HG02943 (cell line): ENCODE results near the gene ADIPOR1.
"Not testable (repeated sequence)": the region's sequence is repeated elsewhere in the genome, so short reads cannot be mapped to it uniquely, and the experiment has no call there.

Experiments
- ATAC-seq: cut with Tn5 transposase; IDR thresholded peaks from one replicate; pipeline ENCODE4 v1.9.1; 2021; ENCODE audit warnings: mild to moderate bottlenecking, low read depth, moderate library complexity; ENCODE audit not compliant: unreplicated experiment

Gene ADIPOR1

GRCh38 chr1:202940561-202940960, 17.6 kb downstream of the ADIPOR1 start:
- ATAC-seq = no peak

DNA sequence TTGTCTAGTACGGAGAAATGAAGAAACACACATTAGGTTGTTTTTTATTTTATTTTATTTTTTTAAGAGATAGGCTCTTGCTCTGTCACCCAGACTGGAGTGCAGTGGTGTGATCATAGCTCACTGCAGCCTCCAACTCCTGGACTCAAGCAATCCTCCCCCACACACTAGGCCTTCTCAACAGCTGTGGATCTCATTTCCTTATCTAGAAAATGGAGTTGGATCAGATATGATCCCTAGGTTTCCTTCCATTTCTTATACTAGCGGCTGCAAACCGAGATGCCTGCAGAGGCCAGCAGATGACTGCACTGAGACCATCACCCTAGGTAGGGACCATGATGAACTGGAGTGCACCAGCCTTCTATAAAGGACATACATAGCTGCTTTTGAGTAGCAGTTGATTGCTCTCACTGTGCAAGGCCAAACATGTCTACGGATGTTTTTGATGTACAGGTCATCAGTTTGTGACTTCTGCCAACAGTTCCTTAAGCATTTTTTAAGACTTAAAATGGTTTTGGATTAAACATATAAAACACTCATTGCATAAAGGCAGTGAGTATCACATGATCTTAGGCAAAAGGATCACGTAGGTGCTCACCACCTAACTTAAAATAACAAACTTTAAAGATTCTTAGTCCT, 19.7 kb downstream of the ADIPOR1 start:
- ATAC-seq = no peak

DNA sequence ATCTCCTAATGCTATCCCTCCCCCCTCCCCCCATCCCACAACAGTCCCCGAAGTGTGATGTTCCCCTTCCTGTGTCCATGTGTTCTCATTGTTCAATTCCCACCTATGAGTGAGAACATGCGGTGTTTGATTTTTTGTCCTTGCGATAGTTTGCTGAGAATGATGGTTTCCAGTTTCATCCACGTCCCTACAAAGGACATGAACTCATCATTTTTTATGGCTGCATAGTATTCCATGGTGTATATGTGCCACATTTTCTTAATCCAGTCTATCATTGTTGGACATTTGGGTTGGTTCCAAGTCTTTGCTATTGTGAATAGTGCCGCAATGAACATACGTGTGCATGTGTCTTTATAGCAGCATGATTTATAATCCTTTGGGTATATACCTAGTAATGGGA, 21.7 kb downstream of the ADIPOR1 start:
- ATAC-seq = not testable (repeated sequence)

DNA sequence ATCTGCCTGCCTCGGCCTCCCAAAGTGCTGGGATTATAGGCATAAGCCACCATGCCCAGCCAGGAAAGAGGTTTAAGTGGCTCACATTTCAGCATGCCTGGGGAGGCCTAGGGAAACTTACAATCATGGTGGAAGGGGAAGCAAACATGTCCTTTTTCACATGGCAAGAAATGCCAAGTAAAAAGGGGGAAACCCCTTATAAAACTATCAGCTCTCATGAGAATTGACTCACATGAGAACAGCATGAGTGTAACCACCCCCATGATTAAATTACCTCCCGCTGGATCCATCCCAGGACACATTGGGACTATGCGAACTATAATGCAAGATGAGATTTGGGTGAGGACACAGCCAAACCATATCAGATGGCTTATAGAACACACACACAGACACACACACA, 22.3 kb downstream of the ADIPOR1 start:
- no peak for ATAC-seq

DNA sequence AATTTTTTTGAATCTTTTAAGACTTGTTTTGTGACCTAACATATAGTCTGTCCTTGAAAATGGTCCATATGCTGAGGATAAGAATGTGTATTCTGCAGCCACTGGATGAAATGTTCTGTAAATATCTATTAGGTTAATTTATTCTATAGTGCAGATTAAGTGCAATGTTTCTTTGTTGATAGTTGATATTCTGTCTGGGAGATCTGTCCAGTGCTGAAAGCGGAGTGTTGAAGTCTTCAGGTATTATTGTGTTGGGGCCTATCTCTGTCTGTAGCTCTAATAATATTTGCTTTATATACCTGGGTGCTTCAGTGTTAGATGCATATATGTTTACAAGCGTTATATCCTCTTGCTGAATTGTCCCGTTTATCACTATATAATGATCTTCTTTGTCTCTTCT, 23.4 kb downstream of the ADIPOR1 start:
- no peak for ATAC-seq

DNA sequence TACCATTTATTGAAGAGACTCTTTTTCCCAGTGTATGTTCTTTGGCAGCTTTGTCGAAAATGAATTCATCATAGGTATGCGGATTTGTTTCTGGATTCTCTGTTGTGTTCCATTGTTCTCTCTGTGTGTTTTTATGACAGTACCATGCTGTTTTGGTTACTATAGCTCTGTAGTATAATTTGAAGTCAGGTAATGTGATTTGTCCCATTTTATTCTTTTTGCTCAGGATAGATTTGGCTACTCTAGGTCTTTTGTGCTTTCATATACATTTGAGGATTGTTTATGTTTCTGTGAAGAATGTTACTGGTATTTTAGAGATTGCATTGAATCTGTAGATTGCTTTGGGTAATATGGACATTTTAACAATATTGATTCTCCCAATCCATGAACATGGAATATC, 25.6 kb downstream of the ADIPOR1 start:
- ATAC-seq = no peak

- peak; percentile 84 for ATAC-seq
These were observed 31.3 kb downstream of the ADIPOR1 start, which contains the start of gene KLHL12 for GRCh38 chr1:202926581-202927491. KLHL12 (minus strand) TSS chr1:202927234; CDS start chr1:202925162, 2,072 bp downstream.

DNA sequence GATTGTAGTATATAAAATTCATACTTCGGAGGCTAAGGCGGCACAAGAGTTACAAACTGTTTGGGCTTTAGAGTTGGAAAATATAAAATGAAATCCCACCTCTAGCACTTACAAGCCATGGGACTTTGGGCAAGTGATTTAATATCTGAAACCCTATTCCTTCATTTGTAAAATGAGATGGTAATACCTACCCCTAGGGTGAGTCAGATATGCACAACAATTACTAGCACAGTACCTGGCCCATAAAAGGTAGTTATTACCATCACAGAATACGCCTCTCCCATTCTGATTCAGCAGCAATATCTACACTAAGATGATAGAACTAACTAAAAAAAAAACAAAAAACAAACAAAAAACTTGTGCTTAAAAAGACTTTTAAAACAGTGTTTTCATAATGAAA, 34.6 kb downstream of the ADIPOR1 start:
- ATAC-seq = no peak

DNA sequence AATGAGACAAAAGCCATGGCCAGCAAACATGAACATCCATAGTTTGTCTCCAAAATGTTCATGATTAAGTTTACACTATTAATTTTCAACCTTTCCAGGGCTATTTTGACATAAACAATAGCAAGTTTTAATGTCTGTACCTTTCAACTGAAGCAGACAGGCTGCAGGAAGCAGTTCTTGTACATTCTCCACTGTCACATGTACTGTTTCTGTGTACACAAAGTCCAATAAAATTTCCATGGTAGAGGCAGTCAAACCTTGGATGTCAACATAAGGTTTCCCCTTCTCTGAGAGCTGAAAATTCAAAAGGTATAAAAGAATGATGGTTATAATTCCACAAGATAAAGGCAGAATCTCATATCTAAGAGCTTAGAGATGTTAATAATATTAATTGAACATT, 38.5 kb downstream of the ADIPOR1 start:
- ATAC-seq = no peak

DNA sequence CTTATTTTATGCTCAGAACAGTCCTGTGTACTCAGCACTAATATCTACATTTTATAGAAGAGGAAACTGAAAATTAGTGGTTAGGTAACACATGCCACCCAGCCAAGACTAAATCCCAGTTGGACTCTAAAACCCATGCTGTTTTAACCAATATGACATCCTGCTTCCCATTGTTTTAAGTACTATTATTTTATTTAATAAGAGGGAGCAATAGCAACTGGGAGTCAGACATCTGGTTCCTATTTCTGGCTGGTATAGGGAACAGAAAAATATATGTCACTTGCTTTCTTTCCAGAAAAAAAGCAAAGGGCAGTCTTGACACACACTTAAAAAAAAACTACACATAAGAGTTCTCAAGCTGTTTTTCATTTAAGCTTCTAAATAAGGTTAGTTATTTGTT, 43.0 kb downstream of the ADIPOR1 start:
- no peak for ATAC-seq

DNA sequence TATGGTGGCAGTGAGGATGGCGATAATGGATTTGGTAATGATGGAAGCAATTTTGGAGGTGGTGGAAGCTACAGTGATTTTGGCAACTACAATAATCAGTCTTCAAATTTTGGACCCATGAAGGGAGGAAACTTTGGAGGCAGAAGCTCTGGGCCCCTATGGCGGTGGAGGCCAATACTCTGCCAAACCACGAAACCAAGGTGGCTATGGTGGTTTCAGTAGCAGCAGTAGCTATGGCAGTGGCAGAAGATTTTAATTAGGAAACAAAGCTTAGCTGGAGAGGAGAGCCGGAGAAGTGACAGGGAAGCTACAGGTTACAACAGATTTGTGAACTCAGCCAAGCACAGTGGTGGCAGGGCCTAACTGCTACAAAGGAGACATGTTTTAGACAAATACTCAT, 45.6 kb downstream of the ADIPOR1 start:
- ATAC-seq = not testable (repeated sequence)

DNA sequence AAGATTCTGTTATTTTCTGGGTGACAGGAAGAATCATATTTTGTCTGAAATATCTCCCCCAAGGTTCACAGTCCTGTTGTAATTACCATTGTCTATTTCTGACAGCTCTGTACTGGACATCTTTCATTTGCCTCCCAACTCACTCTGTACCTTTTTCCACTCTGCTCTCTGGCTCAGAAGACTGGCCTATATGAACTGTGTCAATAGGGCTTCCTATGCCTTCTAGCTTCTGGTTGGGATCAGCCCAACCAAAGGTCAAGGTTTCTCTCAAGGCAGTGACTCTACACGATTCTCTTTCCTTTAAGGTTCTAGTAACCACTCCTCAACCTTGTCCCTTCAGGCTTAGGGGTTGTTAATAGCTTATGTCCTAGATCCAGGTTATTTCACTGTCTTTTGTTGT, 48.6 kb downstream of the ADIPOR1 start:
- ATAC-seq = no peak

DNA sequence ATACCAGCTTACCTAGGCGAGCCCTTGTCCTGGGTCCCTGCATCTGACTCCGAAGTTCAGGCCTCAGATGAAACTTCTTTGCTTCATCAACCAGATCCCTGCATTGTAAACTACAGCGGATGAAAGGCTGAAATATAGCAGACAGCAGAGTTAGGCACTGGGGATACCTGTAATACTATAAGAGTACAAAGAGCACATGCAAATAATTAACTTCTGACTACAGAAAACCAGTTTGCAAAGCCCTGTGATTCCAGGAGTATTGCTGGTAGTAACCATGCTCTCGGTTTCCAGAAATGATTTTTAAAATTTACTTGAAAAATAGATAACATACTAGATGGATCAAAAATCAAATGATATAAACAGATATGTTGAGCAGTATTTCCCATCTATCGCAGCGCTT, 49.1 kb downstream of the ADIPOR1 start:
- no peak for ATAC-seq

GRCh38 chr1:202905331-202905730, 52.8 kb downstream of the ADIPOR1 start:
- ATAC-seq = no peak

DNA sequence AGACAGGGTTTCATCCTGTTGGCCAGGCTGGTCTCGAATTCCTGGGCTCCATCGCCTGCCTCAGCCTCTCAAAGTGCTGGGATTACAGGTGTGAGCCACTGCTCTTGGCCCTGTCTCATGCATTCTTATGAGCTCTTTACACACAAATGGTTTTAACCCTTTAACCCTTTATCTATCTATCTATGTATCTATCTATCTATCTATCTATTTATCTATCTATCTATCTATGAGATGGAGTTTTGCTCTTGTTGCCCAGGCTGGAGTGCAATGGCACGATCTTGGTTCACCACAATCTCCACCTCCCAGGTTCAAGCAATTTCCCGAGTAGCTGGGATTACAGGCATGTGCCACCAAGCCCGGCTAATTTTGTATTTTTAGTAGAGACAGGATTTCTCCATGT, 54.3 kb downstream of the ADIPOR1 start:
- not testable (repeated sequence) for ATAC-seq

DNA sequence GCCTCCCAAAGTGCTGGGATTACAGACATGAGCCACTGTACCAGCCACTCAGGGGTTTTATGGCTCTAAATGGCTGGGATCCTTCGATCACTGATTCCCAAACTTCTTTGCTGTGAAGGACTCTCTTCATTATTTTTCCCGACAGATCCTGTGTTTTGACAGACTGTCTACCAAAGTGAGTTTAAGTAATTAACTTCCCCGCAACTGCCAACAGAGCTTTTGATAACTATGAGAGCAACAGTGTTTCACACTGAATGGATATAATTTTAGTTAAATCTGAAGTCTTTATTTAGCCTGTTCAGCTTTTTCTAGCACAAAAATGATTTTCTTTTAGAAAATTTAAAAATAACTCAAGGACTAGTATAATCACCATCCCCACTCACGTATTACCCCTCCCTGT, 56.6 kb downstream of the ADIPOR1 start:
- no peak for ATAC-seq

DNA sequence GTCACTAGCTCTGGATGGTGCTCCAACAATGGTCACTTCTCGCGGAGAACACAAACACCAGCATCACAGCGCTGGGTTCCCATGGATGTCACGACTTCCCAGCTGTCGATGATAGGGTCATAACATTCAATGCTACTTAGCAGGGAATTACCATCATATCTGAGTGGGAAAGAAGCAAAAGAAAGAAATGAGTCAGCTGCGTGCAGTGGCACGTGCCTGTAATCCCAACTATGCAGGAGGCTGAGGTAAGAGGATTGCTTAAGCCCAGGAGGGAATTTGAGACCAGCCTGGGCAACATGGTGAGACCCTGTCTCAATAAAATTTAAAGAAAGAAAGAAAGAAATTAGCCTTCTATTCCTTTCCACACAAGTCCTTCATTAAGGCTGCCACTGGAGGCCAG, 65.6 kb downstream of the ADIPOR1 start:
- ATAC-seq = no peak
